ENCODE data around the gene GFOD2. TPM values are rescaled to one million over a fixed set of nuclear protein-coding genes. Genes with fewer than 3 reads are reported as not detected.
"Not testable (repeated sequence)": the region's sequence is repeated elsewhere in the genome, so short reads cannot be mapped to it uniquely, and the experiment has no call there.

The GFOD2 gene
- polyA plus RNA-seq, 3 donors = 19.8 to 23.7 (median 23.0) TPM

DNA sequence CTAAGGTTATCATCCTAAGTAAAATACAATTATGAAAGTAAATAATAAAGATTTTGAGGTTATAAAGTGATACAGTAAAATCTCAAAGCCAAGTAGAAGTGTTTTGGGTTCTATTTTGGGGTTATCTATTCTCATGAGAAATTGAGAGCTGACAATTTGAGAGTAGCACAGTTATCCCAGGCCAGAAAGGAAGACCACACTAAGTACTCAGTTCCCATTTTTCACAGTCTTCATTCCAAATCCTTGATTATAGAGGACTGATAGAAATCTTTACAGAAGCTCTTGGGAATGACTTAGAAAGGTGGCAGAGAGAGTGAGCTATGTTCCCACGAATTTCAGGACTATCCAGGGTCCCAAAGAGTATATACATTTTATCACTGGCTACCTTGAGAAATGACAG lies 4.6 kb downstream of the GFOD2 start:
- DNase-seq (ENCODE audit: extremely low read depth in 1 of 11, low read depth in 9 of 11, low spot score in 4 of 11) = no peak

DNA sequence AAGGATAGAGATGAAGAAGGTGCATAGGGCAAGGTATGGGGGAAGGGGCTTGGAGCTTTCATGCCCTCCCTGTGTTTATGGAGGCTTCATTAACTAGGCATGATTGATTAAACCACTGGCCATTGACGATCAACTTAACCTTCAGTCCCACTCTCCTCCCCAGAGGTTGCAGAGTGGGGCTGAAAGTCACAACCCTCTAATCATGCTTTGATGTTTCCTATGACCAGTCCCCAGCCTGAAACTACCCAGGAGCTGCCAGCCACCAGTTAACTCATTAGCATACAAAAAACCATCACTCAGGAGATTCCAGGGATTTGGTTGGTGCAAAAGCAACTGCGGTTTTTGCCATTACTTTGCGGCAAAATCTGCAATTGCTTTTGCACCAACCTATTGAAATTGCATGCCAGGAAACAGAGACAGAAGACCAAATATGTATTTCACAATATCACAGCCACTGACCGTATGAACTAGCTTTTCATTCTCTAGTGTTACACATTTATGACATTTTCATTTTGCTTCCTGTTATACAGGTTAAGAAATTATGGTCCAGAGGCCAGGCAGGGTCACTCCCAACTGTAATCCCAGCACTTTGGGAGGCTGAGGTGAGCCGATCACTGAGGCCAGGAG lies 5.4 kb downstream of the GFOD2 start:
- DNase-seq (ENCODE audit: extremely low read depth in 1 of 11, low read depth in 9 of 11, low spot score in 4 of 11) = no peak

DNA sequence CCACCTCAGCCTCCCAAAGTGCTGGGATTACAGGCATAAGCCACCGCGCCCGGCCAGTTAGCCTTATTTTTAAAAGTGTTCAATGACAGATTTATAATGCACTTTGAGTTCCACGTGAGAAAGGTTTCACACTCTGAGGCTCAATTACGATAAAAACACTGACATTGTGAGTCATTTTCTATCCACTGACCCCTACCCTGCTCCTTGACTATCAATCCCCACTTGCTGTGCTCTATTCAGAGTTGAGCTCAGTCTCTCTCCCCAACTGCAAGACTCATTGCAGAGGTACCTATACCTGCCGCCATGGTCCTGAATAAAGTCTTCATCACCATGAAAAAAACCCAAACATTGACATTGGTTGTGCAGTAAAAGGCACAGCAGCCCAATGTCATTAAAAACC lies 8.5 kb downstream of the GFOD2 start:
- no peak for DNase-seq (ENCODE audit: extremely low read depth in 1 of 11, low read depth in 9 of 11, low spot score in 4 of 11)

DNA sequence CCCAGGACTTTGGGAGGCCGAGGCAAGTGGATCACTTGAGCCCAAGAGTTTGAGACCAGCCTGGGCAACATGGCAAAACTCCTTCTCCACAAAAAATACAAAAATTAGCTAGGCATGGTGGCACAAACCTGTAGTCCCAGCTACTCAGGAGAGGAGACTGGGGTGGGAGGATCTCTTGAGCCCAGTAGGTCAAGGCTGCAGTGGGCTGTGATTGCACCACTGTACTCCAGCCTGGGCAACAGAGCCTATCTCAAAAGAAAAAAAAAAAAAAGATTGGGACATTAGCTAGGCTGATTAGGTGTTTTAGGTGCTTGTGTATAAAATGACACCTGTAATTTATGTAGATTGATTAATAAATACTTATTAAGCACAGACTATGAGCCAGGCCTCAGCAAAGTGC lies 10.1 kb downstream of the GFOD2 start:
- no peak for DNase-seq (ENCODE audit: extremely low read depth in 1 of 11, low read depth in 9 of 11, low spot score in 4 of 11)

DNA sequence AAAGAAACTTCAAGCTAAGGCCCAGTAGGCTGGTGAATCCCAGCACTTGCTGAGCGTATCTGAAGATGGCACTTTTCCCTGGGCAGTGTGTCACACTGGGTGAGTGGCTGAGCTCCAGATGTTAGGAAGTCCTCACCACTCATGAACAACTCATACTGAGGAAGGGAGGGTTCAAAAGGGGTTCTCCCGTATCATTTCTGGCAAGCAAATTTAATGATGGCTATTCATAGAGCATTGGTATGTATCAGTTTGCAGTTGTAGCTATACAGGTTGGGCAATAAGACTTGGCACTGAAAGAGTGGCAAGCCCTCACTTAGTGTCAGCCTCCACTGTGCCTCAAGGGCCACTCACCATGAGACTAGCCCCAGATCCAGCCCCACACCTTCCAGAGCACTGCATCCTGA lies 10.7 kb downstream of the GFOD2 start:
- no peak for DNase-seq (ENCODE audit: extremely low read depth in 1 of 11, low read depth in 9 of 11, low spot score in 4 of 11)

DNA sequence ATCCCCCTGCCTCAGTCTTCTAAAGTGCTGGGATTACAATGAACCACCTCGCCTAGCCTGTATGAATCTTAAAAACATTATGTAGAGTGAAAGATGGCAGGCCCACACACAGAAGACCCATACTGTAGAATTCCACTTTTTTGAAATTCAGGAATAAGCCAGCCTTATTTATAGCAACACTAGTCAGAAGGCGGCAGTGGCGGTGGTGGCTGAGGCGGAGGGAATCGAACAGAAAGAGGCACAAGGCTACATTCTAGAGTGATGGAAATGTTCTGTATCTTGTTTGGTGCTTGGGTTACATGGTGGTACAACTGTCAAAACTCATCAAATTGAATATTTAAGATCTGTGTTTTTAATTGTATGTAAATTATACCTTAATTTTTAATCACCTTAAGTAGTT lies 11.3 kb downstream of the GFOD2 start:
- DNase-seq (ENCODE audit: extremely low read depth in 1 of 11, low read depth in 9 of 11, low spot score in 4 of 11) = no peak

DNA sequence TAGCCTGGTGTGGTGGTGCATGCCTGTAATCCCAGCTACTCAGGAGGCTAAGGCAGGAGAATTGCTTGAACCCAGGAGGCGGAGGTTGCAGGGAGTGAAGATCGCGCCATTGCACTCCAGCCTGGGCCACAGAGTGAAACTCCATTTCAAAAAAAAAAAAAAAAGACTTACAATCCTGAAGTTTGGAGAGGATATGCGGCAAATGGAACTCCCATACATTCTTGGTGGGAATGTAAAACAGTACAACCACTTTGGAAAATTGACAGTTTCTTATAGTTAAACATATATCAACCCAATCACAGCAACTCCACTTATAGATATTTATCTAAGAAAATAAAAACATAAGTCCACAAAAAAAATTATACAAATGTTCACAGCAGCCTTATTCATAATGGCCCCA lies 11.9 kb downstream of the GFOD2 start:
- no peak for DNase-seq (ENCODE audit: extremely low read depth in 1 of 11, low read depth in 9 of 11, low spot score in 4 of 11)

DNA sequence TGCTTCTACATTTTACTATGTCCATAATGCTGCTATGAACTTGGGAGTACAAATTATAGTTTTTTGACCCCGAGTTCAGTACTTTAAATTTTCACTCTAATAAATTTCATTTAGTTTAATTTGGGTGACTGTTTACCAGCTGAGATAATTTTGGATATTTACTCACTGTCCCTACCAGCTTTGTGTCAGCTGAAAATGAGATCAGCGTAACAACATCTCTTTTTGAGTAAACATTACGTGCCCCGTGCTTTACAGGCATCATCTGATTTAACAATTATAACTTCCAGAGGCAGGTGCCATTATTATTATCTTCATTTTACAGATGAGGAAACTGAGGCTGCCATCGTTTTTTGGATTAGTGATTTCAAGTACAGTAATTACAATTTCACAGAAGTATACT lies 15.0 kb downstream of the GFOD2 start:
- no peak for DNase-seq (ENCODE audit: extremely low read depth in 1 of 11, low read depth in 9 of 11, low spot score in 4 of 11)

DNA sequence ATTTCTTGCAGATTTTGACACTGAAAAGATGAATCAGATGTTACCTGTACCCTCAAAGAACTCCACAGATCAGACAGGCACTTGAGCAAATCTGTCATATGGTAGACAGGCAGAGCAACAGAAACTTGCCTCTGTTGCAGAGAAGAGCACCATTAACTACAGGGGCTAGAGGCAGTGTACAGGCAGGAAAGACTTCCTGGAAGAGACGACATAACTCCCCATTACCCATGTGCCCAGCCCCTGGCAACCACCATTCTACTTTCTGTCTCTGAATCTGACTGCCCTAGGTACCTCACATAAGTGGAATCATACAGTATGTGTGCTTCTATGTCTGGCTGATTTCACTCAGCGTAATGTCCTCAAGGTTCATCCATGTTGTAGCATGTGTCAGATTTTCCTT lies 15.5 kb downstream of the GFOD2 start:
- no peak for DNase-seq (ENCODE audit: extremely low read depth in 1 of 11, low read depth in 9 of 11, low spot score in 4 of 11)

DNA sequence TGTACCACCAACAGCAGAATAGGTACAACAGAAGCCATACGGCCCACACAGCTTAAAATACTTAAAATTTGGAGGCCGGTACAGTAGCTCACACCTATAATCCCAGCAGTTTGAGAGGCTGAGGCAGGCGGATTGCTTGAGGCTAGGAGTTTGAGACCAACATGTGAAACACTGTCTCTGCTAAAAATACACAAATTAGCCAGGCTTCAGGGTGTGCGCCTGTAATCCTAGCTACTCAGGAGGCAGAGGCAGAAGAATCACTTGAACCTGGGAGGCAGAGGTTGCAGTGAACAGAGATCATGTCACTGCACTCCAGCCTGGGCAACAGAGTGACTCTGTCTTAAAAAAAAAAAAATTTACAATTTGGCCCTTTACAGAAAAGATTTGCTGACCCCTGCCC lies 17.0 kb downstream of the GFOD2 start:
- no peak for DNase-seq (ENCODE audit: extremely low read depth in 1 of 11, low read depth in 9 of 11, low spot score in 4 of 11)

DNA sequence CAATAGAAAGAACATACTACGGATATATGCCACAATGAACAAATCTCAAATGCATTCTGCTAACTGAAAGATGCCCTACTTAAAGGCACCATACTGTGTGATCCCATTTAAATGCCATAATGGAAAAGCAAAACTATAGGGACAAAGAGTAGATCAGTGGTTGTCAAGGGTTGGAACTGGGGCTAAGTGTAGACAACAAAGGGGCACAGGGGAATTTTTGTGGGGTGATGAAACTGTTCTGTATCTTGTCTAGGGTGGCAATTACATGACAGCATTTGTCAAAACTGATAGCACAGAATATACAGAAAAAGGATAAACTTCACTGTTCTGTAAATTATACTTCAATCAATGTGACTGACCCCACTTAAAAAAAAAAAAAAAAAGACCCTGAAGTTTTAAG lies 17.7 kb downstream of the GFOD2 start:
- DNase-seq (ENCODE audit: extremely low read depth in 1 of 11, low read depth in 9 of 11, low spot score in 4 of 11) = no peak

DNA sequence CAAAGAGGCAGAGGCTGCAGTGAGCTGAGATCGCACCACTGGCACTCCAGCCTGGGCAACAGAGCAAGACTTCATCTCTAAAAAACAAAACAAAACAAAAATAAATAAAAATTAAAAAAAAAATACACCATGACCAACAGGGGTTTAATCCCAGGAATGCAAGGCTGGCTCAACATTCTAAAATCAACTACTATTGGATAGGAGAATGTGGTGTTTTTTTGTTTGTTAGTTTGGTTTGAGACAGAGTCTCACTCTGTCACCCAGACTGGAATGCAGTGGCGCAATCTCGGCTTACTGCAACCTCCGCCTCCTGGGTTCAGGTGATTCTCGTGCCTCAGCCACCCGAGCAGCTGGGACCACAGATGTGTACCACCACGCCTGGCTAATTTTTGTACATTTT lies 19.9 kb downstream of the GFOD2 start:
- no peak for DNase-seq (ENCODE audit: extremely low read depth in 1 of 11, low read depth in 9 of 11, low spot score in 4 of 11)

DNA sequence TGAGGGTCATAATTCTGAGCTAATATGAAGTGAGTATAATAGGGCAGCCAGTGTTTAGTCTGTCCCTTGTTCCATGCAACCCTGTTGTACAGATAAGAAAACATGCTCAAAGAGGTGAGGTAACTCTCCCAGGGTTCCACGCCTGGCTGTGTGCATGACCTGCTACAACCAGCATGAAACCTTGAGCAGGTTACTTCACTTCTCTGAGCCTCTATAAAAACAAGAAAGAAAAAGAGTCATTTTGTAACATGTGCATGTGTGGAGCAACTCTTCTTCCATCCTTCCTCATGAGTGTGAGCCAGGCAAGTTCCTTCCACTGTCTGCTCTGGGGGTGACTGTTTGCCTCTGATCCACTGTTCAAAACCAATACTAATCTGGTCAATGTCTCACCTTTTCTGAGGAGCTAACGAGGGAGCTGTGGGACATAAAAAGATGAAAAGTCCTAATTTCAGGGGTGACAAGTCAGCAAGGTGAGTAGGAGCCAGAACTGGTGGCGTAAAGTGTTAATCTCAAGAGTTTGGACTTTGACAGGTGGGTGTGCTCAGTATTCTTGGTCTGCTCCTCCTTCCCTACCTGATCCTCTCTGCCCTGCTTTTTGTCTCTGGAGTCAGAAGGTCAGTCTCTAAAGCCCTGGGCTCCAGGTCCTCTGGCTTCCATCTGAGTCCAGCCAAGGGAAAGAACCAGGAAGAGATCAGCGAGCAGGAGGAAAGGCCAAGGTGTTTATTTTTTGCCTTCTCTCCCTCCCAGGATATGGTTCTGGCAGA lies 21.5 kb downstream of the GFOD2 start:
- no peak for DNase-seq (ENCODE audit: extremely low read depth in 1 of 11, low read depth in 9 of 11, low spot score in 4 of 11)

DNA sequence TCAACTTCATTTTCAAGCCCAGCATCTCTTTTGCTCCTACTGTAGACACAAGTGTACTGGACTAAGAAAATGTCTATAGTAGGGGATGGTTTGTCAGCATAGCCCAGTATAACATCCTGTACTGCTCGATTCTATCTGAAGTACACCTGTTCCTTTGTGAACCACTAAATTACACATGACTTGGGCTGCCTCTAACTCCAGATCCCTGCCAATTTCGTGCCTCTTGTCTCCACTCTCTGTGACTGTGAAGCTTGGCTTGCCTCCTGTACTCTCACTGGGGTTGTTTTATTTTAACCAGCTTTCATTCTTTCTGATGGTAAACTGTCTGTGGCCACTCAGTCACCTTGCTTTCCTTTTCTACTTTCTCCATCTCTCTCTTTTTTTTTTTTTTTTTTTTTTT lies 24.5 kb downstream of the GFOD2 start:
- no peak for DNase-seq (ENCODE audit: extremely low read depth in 1 of 11, low read depth in 9 of 11, low spot score in 4 of 11)

DNA sequence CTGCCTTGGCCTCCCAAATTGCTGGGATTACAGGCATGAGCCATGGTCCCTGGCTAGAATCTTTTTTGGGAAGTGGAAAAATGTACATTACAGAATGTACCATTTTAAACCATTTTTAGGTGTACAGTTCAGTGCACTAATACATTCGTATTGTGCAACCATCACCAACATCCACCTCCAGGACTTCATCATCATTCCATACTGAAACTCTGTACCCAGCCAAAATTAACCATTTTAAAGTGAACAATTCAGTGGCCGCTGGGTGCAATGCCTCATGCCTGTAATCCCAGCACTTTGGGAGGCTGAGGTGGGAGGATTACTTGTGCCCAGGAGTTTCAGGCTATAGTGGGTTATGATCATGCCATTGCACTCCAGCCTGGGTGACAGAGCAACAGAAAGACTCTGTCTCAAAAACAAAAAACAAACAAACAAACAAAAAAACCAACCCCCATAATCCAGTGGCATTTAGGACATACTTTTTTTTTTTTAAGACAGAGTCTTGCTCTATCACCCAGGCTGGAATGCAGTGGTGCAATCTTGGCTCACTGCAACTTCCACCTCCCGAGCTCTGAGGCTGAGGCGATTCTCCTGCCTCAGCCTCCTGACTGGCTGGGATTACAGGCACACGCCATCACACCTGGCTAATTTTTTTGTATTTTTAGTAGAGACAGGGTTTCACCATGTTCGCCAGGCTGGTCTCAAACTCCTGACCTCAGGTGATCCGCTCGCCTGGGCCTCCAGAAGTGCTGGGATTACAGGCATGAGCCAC lies 25.4 kb downstream of the GFOD2 start:
- not testable (repeated sequence) for DNase-seq (ENCODE audit: extremely low read depth in 1 of 11, low read depth in 9 of 11, low spot score in 4 of 11)

DNA sequence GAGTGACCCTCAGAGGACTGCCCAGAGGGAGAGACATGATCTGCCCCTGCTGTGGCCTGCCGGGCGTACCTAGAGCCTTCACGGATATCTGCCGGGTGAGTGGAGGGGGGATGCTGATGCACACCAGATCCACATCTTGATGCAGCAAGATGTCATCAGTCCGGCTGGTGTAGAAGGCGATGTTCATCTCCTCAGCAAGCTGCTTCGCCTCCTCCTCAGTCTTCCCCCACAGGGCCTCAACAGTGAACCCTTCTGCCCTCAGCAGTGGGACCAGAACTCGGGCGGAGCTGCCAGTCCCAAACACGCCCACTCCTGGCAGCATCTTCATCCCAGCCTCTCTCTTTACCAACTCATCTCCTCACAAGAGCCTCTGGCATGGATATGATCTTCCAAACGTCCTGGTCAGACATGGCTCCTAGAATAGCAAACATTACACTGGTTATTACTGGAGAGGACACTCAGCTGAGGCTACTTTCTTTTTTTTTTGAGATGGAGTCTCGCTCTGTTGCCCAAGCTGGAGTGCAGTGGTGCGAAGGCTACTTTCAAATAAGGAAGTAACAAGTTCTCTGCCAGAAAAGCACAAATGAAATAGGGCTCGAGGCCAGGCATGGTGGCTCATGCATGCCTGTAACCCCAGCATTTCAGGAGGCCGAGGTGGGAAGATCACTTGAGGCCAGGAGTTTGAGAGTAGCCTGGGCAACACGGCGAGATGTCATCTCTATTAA lies 33.6 kb downstream of the GFOD2 start:
- DNase-seq (ENCODE audit: extremely low read depth in 1 of 11, low read depth in 9 of 11, low spot score in 4 of 11) = no peak

DNA sequence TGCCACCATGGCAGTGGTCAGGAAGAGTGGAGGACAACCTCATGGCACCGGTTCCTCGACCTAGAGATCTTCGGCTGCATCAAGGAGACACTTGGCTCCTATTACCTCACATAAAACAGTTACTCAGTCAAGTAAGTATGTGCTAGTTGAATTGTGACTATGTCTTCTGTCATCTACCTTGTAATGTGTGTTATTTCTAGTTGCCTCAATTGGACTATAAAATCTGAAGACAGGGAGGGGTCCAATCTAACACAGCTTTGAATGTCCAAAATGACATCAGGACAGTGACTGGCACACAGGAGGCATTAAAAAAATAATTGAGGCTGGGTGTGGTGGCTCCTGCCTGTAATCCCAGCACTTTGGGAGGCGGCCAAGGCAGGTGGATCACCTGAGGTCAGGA lies 35.3 kb downstream of the GFOD2 start:
- no peak for DNase-seq (ENCODE audit: extremely low read depth in 1 of 11, low read depth in 9 of 11, low spot score in 4 of 11)

DNA sequence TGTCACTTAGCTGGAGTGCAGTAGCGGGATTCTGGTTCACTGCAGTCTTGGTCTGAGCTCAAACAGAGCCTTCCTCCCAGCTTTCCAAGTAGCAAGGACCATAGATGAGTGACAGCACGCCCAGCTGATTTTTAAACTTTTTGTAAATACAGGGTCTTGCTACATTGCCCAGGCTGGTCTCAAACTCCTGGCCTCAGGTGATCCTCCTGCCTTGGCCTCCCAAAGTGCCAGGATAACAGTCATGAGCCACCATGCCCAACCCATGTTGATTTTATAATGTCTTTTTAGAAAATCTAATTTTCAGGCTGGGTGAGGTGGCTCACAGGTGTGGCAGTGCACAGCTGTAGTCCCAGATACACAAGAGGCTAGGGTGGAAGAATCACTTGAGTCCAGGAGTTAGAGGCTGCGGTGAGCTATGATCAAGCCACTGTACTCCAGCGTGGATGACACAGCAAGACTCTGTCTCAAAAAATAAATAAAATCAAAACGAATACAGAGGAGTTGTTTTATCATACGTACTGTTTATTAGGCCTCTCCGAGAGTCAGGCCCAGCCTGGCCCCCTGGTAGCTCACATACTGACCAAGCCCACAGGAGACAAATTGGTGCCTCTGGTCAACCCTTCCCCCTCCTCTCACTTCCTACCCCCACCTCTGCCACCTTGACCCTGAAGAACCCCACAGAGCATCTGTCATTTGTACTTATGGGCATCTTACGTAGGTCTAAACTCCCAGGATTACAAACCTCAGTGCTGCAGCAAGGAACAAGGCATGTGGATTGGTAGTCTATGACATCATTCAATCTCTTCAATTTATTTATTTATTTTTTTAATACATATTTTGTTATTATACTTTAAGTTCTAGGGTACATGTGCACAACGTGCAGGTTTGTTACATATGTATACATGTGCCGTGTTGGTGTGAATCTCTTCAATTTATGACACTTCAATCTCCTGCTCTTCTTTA lies 38.9 kb downstream of the GFOD2 start:
- no peak for DNase-seq (ENCODE audit: extremely low read depth in 1 of 11, low read depth in 9 of 11, low spot score in 4 of 11)

Data from renal cortex interstitium (tissue), 11 donors.